Measurements from ENCODE around the gene PRRX2.
"Not testable (repeated sequence)": the region's sequence is repeated elsewhere in the genome, so short reads cannot be mapped to it uniquely, and the experiment has no call there.

PRRX2 gene

DNA sequence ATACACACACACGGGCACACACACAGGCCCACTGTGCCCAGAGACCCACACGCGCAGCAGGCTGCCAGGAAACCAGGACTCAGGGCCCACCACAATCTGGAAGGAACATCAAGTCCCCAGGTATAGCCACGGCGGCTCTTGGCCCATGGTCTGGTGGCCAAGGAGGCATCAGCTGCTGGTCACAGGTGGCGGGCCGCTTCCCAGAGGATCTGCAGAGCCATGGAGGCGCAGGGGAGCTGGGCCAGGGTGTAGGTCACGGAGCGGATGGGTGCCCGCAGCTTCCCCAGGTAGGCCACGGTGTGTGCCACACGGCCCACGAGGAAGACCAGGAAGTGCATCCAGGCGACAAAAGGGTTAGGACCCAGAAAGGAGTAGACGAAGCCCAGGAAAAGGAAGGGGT, 74.0 kb downstream of the PRRX2 start:
- no peak for DNase-seq

GRCh38 chr9:129740174-129740573, 74.7 kb downstream of the PRRX2 start:
- no peak for DNase-seq

DNA sequence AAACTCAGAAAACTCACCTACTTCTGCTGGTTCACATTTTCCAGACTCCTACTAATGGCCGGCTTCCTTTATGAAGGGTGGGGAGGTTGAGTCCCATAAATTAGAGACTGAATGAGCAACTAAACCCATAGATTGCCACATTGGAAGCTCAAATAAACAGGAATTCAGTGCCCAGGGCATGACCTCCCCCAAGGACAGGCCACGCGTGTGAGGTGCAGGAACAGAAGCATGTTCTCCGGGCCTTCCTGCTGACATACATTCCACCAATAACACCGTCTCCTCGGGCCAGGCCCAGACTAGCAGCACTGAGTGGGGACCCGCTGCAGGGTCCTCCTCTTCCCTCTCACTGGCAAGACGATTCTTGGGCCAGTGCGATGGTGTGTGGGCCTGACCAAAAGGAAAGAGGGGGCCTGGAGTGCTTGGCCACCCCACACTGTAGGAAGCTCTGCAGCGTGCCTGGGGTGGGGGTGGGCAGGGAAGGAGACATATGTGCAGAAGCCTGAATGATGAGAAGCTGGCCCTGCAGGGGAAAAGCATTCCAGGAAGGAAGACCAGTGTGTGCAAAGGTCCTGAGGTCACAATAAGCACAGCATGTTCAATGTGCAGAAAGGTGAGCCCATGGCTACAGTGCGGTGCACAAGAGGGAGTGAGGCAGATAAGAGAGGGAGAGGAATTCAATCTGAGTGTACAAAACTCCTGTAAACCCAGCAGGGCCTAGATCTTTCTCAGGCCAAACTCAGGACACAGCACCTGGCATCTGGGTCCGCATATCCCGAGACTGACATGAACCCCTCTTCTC, 75.4 kb downstream of the PRRX2 start:
- DNase-seq = no peak

DNA sequence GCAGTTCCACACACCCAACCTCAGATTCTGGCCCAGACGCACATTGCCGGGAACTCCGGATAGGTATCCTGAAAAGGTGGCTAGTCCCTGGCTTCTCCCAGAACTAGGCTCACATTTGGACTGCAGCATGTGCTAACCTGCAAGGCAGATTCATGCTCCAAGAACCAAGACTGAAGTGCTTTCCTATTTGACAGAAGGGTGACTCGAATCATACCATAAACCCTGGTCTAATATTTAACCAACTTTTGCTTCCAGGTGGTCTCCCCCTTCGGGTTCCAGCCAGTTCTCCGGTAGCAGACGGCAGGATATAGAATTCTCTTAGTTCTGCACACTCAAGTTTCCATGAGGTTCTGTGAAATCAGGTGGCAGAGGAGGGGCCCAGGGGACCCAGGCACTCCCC, 79.8 kb downstream of the PRRX2 start:
- DNase-seq = no peak

DNA sequence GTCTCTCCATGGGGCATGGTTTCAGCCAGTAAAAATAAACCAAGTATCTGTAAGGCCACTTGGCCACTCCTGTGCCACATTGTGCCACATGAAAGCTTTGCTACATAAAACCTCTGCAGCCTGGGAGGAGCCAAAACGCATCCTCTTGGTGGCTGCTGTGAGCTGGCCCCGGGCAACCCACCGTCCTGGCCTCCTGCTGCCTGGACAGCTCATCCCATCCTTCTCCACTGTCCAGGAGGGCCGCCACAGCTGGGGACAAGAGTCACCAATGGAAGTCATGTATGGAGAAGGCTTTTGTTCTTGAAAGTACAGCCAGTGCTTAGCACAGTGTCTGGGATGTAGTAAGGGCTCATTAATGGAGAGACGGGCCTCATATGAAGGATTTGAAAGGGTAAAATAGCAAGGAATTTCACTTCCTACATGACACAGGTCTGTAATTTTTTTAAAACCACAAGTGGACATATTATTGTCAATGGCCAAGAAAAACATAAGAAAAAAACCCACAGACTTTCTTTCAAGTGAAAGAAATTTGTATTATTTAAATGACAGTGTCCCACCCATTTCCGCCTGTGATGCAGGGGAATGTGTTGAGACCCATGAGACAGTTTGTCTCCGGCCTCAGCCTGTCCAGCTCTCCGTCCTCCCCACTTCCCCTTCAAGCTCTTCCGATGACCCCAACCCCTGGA, 80.8 kb downstream of the PRRX2 start:
- DNase-seq = no peak

DNA sequence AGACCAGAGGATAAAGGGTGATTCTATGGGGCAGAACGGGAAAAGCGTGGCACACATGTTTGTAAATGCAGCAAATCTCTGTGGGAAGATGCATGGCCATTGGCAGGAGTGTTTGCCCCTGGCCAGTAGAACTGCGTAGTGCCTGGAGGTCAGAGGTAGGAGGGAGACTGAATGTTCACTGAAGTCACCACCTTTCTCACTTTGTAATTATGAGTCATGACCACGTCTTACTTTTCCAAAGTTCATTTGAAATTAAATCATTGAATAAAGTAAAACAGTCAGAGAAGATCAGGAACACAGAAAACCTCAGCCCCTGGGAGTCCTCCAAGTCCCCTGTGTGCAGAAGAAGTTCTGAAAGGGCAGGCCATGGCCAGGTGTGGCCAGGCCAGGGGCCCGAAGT, 82.8 kb downstream of the PRRX2 start:
- no peak for DNase-seq

DNA sequence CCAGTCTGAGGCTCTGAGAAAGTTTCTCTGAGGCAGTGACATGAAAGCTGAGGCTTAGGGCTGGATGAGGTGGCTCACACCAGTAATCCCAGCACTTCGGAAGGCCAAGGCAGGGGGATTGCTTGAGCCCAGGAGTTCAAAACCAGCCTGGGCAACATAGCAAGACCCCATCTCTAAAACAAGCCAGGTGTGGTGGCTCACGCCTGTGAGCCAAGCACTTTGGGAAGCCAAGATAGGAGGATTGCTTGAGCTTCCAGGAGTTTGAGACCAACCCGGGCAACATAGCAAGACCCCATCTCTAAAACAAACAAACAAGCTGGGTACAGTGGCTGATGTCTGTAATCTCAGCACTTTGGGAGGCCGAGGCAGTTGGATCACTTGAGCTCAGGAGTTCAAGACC, 83.6 kb downstream of the PRRX2 start:
- not testable (repeated sequence) for DNase-seq

GRCh38 chr9:129749575-129749974, 84.1 kb downstream of the PRRX2 start:
- no peak for DNase-seq

- no peak for DNase-seq
These were observed 84.7 kb downstream of the PRRX2 start for GRCh38 chr9:129750013-129750638.

DNA sequence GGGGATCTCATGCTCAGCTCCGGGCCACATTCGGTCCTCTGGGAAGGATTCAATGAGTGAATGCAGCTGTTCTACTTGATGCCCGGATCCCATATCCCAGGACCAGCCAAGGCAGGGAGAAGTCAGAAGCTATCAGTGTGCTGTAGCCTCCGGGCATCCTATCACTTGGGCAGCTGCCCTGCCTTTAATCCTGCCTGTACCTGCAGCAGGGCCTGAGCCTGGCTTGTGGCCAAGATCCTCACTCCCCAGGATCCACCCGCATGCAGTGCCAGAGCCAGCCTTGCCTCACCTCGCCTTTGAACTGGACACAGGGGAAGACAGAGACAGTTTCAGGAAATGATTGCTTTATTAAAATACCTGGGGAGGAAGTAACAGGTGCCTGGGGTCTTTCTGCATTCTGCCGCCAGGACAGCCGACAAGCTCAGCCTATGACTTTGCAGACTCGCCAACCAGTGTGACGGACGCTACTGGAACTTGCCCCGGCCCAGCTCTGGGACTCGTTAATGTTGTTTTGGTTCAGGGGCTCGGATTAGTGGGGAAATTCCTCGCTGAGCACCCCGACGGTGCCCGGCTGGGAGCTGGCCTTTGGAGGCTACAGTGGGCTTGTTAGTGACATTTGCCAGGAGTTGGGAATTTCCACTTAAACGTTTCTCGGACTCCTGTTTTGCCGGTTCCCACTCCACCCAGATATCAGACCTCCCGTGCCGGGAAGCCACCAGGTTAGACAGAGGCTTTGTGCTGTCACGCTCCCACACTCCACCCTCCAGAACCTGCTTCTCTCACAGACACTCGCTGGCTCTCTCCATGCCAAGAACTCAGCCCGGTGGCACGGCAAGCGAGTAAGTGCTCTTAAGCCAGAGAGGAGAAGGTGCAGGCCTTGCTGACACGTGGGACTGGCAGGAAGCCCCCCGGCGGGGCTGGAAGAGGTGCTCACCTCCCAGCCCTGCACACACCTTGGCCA, 86.7 kb downstream of the PRRX2 start:
- no peak for DNase-seq

DNA sequence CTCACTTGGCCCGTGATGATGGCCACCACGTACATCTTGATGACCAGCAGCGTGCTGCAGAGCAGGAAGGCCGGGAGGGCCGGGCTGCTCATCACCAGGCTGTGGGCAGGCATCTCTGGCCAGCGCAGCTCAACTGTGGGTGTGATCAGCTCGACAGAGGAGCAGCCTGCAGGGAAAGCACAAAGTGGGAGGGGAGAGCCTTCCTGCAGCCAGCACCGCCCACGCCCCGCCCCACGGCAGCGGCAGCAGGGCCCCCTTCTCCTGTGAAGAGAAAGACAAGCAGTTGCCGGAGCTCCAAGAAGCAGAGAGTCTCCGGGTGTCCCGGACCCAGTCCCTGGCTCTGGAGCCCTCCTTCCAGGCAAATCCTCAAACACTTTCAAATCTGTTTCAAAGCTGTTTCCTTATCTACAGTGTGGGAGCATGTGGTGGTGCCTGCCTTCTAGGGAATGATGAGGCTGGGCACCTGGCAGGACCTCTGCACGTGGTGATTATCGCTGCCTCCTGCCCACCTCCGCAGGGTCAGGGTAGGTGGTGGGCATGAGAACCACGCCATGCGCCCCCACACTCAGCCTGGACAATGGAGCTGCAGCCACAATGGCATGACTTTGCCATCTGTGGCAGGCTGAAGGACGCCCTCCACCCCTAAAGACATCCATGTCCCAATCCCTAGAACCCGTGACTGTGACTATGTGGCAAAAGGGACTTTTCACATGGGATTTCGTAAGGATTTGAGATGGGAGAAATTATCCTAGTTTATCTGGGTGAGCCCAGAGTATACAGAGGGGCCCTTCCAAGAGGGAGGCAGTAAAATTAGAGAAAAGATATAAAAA, 87.7 kb downstream of the PRRX2 start, which contains the start of gene PTGES:
Gene PTGES (minus strand): TSS at position 143 of the 830 bp plus-strand sequence. CDS start 30 bp downstream, at position 113.
- peak; percentile 70 for DNase-seq

GRCh38 chr9:129755151-129755550, 89.7 kb downstream of the PRRX2 start:
- no peak for DNase-seq

DNA sequence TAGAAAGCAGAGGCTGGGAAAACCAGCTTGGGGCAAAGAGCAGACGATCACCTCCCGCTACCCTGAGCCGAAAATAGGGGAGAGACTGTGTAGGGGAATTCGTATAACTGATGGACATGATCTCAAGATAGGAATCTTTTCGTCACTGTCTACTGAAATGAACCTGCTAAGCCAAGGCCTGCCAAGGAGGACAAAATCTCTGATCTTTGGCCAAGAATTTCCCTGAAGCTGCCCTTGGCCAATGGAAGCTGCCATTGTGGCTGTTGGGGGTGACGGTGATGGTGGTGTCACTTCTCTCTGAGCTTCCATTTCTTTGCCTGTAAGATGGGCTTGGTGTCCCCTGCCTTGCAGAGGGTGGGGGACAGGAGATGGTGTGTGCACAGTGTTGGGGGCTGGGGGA, 90.7 kb downstream of the PRRX2 start:
- no peak for DNase-seq

- DNase-seq = no peak
These were observed 91.6 kb downstream of the PRRX2 start for GRCh38 chr9:129757045-129757444.

DNA sequence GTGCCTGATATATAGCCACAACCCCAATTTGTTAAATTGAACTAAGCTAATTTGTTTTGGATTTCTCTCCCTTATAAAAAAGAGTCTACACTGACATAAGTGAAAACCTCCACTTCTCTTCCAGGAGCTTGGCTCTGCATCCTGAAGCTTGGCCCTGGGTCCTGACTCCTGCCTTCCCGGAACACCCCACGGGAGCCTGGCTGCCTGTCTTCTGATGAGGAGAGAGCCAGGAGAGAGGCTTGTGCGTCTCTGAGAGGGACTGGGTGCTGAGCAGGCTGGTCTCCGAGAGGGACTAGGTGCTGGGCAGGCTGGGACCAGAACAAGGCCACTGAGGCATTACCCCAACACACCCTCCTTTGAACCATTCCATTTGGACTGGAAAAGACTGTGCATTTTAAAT, 93.9 kb downstream of the PRRX2 start:
- DNase-seq = no peak

GRCh38 chr9:129759804-129760502, 94.5 kb downstream of the PRRX2 start:
- DNase-seq = no peak

- DNase-seq = not testable (repeated sequence)
These were observed 95.3 kb downstream of the PRRX2 start for GRCh38 chr9:129760784-129761183.

DNA sequence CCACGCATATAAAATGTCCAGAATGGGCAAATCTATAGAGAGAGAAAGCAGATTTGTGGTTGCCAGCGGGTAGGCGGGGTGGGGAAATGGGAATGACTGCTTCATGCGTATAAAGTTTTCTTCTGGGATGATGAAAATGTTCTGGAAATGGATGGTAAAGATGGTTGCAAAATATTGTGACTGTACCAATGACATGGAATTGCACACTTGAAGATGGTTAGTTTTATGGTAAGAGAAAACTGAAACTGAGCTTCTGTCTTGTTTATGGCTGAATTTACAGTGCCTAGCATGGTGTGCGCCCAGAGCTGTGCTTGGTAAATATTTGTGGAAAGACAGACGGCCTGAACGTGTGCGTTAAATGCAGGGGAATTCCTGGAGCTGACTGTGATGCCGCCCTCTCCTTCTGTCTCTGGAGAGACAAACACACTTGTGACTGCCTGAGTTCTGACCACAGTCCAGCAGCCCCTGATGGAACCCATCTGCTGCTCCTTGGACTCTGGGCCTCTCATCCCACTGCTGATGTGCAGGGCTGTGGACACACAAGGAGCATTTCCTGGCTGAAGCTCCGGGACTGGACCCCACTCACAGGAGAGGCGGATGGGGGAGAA, 96.0 kb downstream of the PRRX2 start:
- DNase-seq = no peak

DNA sequence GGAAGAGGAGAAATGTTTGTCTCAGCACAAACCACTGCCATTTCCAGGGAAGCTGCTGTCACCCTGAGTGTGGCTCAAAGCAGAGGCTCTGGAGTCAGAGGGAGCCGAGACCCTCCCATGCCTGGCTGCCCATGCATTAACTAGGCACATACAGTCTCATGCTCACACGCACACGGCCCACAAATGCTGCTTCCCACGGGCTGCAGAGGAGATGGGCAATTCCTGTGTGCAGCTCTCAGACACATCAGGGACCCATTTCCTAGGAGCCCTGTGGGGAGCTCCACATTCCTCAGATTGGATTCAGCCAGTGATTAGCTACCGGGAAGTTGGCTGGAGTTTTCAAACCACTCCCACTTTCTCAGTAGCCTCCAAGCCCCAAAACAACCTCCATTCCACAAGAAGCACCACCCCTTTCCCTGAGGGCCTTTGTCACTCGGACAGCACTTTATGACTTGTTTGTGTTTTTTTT, 96.5 kb downstream of the PRRX2 start:
- no peak for DNase-seq

DNA sequence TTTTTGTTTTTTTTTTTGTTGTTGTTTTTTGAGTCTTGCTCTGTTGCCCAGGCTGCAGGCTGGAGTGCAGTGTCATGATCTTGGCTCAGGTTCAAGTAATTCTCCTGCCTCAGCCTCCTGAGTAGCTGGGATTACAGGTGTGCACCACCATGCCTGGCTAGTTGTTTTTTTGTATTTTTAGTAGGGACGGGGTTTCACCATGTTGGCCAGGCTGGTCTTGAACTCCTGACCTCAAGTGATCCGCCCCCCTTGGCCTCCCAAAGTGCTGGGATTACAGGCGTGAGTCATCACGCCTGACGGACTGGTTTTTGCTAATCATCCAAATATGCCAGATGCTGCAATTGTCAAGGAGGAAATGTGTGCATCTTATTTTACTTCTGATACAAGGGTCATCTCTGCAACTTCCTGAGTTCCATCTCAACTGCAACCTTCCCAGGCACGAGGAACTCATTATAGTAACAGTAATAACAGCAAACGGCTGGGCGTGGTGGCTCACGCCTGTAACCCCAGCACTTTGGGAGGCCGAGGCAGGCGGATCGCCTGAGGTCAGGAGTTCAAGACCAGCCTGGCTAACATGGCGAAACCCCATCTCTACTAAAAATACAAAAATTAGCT, 97.0 kb downstream of the PRRX2 start:
- DNase-seq = not testable (repeated sequence)

All from NCI-H2227 treated with DMSO at 0.1 percent for 48 hours (cell line).